Measurements from ENCODE around the gene LRRC52. TPM values are rescaled to one million over a fixed set of nuclear protein-coding genes. Genes with fewer than 3 reads are reported as not detected.
"Not testable (repeated sequence)": the region's sequence is repeated elsewhere in the genome, so short reads cannot be mapped to it uniquely, and the experiment has no call there.

Gene LRRC52
- total RNA-seq, 1 donor from 2014 or later = not detected

DNA sequence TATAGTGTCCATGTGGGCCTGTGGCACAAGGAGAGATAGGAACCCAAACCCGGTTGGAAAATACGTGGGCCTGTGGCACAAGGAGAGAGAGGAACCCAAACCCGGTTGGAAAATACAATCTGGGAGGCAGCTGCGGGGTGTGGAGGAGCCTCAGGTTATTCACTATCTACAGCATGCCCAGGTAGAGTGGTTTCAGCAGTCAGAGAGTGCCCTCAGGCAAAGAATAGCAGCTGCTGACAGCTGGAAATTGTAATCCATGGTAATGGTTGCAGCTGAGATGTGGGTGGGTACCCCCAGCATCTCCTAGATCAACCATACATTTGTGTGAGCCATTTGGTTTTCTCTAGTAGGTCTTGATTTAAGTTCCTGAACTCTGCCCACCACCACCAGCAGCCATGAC is 61.4 kb downstream of the LRRC52 start:
- TF ChIP-seq, protein P1, sequence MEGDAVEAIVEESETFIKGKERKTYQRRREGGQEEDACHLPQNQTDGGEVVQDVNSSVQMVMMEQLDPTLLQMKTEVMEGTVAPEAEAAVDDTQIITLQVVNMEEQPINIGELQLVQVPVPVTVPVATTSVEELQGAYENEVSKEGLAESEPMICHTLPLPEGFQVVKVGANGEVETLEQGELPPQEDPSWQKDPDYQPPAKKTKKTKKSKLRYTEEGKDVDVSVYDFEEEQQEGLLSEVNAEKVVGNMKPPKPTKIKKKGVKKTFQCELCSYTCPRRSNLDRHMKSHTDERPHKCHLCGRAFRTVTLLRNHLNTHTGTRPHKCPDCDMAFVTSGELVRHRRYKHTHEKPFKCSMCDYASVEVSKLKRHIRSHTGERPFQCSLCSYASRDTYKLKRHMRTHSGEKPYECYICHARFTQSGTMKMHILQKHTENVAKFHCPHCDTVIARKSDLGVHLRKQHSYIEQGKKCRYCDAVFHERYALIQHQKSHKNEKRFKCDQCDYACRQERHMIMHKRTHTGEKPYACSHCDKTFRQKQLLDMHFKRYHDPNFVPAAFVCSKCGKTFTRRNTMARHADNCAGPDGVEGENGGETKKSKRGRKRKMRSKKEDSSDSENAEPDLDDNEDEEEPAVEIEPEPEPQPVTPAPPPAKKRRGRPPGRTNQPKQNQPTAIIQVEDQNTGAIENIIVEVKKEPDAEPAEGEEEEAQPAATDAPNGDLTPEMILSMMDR (conservative IDR thresholded peaks at IDR 0.05) = no peak
- DNase-seq (ENCODE audit: low read depth, low spot score) = no peak
- H3K27ac Mint-ChIP-seq (ENCODE audit: unreplicated experiment) = no peak overlapping the region
- H3K4me3 Mint-ChIP-seq = no peak overlapping the region
- no peaks in the 10 kb centered on the region for H3K36me3 Mint-ChIP-seq (ENCODE audit: low read depth)
- peaks cover 8% of the 10 kb centered on the region for H3K4me1 Mint-ChIP-seq
- H3K27me3 Mint-ChIP-seq (ENCODE audit: low read depth) = no peaks in the 10 kb centered on the region
- no peaks in the 10 kb centered on the region for H3K9me3 Mint-ChIP-seq

DNA sequence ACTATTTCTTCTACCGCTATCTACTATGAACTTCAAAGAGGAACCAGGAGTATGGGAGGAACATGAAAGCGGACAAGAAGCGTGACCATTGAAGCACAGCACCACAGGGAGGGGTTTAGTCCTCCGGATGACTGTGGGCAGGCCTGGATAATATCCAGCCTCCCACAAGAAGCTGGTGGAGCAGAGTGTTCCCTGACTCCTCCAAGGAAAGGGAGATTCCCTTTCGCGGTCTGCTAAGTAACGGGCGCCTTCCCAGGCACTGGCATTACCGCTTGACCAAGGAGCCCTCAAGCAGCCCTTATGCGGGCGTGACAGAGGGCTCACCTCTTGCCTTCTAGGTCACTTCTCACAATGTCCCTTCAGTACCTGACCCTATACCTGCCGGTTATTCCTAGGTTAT is 62.9 kb downstream of the LRRC52 start:
- H3K4me1 Mint-ChIP-seq; H3K36me3 Mint-ChIP-seq (ENCODE audit: low read depth); H3K9me3 Mint-ChIP-seq; H3K27ac Mint-ChIP-seq (ENCODE audit: unreplicated experiment); DNase-seq (ENCODE audit: low read depth, low spot score); H3K4me3 Mint-ChIP-seq; H3K27me3 Mint-ChIP-seq (ENCODE audit: low read depth): not testable (repeated sequence)

DNA sequence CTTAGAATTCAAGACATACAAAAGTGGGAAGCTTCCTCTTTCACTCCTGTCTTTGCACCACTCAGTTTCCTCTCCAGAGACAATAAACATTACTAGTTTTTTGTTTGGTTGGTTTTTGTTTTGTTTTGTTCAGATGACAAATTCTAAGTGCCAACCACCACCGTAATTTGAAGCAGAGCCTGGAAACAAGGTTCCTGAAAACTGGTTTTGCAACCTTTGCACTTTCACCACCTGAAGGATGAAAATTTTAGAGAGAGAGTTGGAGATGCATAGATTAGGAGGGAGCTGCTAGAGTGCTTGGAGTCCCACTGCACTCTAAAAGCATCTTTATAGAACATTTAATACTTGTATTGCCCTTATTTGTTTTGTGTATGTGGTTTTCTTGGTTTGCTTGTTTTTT is 67.1 kb downstream of the LRRC52 start:
- Mint-ChIP-seq H3K27me3 (ENCODE audit: low read depth) (peaks cover 21% of the 10 kb centered on the region), H3K36me3 (ENCODE audit: low read depth) (no peaks in the 10 kb centered on the region), H3K4me1 (no peaks in the 10 kb centered on the region), H3K4me3 (no peak overlapping the region), H3K9me3 (no peaks in the 10 kb centered on the region), H3K27ac (ENCODE audit: unreplicated experiment) (no peak overlapping the region)
- TF ChIP-seq, protein P1 (conservative IDR thresholded peaks at IDR 0.05) = no peak
- DNase-seq (ENCODE audit: low read depth, low spot score) = no peak

DNA sequence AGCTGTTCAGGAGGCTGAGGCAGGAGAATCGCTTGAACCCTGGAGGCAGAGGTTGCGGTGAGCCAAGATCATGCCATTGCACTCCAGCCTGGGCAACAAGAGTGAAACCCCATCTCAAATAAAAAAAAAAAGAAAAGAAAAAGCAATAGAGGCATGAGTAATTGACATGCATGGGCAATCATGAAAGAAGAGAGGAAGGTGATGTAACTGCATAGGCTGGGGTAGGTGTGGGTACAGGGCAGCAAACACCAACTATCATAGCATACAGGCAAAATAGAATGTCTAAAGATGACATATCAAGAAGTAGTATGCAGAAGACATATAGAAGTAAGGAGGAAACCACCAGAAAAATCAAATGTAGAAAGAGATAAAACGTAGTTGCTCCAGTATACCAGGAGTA is 68.3 kb downstream of the LRRC52 start:
- DNase-seq (ENCODE audit: low read depth, low spot score) = no peak
- Mint-ChIP-seq H3K4me3 (no peak overlapping the region), H3K4me1 (no peaks in the 10 kb centered on the region), H3K36me3 (ENCODE audit: low read depth) (no peaks in the 10 kb centered on the region), H3K27ac (ENCODE audit: unreplicated experiment) (no peak overlapping the region), H3K9me3 (no peaks in the 10 kb centered on the region), H3K27me3 (ENCODE audit: low read depth) (peaks cover 31% of the 10 kb centered on the region)
- TF ChIP-seq, protein P1 (conservative IDR thresholded peaks at IDR 0.05) = no peak

Other genes with a start within 250 kb of the LRRC52 start
- gene LMX1A, start 187.3 kb upstream of the LRRC52 start, total RNA-seq = not detected in 2 replicates
- gene RXRG, start 98.9 kb upstream of the LRRC52 start, total RNA-seq = 6.7 and 6.8 TPM in 2 replicates
- 94.2 and 100.0 TPM in 2 replicates for gene MGST3, start 87.2 kb downstream of the LRRC52 start, total RNA-seq
- 43.3 and 45.7 TPM in 2 replicates for gene ALDH9A1, start 154.6 kb downstream of the LRRC52 start, total RNA-seq
- 85.4 and 95.1 TPM in 2 replicates for gene TMCO1, start 224.9 kb downstream of the LRRC52 start, total RNA-seq